Suprapubic skin (tissue), 4 donors: ENCODE data around the gene CSMD2. TPM values are rescaled to one million over a fixed set of nuclear protein-coding genes. Genes with fewer than 3 reads are reported as not detected.

ENCODE experiments used
- DNase-seq, 2 donors: peaks; one replicate each; pipeline ENCODE4 v3.0.0-alpha.2; 2019; ENCODE audit warnings: low spot score in 2 of 2
- H3K27ac ChIP-seq: fragments of 200-600 bp; sonication (generic); one replicate; pipeline ENCODE4 v1.5.1; 2019
- H3K27me3 ChIP-seq: fragments of 200-600 bp; sonication (generic); one replicate; pipeline ENCODE4 v1.5.1; 2019
- H3K36me3 ChIP-seq: fragments of 200-600 bp; sonication (generic); one replicate; pipeline ENCODE4 v1.5.1; 2019
- H3K4me1 ChIP-seq: fragments of 200-600 bp; sonication (generic); one replicate; pipeline ENCODE4 v1.5.1; 2019
- H3K4me3 ChIP-seq: fragments of 200-600 bp; sonication (generic); one replicate; pipeline ENCODE4 v1.5.1; 2019; ENCODE audit warnings: mild to moderate bottlenecking
- H3K9me3 ChIP-seq: fragments of 200-600 bp; sonication (generic); one replicate; pipeline ENCODE4 v1.5.1; 2019
- EP300 ChIP-seq: sonication (generic); formaldehyde crosslinking; IDR thresholded peaks from one replicate; pipeline ENCODE4 v1.6.1; 2017; ENCODE audit warnings: antibody characterized with exemption
- POLR2A ChIP-seq, 2 donors: fragments of 450-650 bp; IDR thresholded peaks; one replicate each; pipeline ENCODE4 v1.6.1; 2017; ENCODE audit warnings: antibody characterized with exemption in 2 of 2, mild to moderate bottlenecking in 2 of 2, moderate library complexity in 2 of 2
- POLR2AphosphoS5 ChIP-seq, 3 donors: sonication (generic); formaldehyde crosslinking; IDR thresholded peaks; one replicate each; pipeline ENCODE4 v1.6.1; 2017; ENCODE audit warnings: antibody characterized with exemption in 3 of 3
- WGBS: methylation state at CpG from one replicate; pipeline ENCODE4 v1.1.5; 2018; 5-methylcytosine and 5-hydroxymethylcytosine counted together
- total RNA-seq, 4 donors: library from RNA; depleted of rRNA; stranded (reverse); fragments of >200 nt; gene quantifications; one replicate each; pipeline ENCODE4 v1.1.0, GENCODE V29; 2016
- TF ChIP-seq, protein P1 (sequence below), 2 donors: fragments of 200-600 bp in 1 of 2; fragments of 450-650 bp in 1 of 2; sonication (generic) in 1 of 2; IDR thresholded peaks; one replicate each; pipeline ENCODE4 v1.5.1; 2016 to 2019; ENCODE audit warnings: antibody characterized with exemption in 2 of 2, mild to moderate bottlenecking in 1 of 2, moderate library complexity in 1 of 2

CSMD2 gene
- total RNA-seq, 4 donors from 2014 or later, result 0.08 to 0.55 (median 0.13) TPM

DNA sequence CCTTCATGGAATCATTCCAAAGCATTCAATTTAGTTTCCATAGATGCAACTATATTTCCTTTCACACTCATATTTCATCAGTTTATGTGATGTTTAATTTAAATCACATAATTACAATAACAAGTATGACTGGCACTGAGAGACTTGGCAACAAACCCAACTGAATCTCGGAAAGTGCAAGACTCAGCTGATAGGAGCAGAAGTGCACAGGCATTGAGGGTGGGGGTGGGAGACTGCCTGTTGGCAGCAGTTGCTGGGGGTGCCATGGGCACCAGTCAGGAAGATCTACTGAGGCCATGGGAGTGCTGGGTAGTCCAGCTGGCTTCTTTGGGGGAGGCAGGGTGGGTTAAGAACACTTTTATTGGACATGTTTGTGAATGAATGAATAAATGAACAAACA is 311.6 kb downstream of the CSMD2 start:
- TF ChIP-seq POLR2A (IDR thresholded peaks at IDR 0.05), result no peak
- TF ChIP-seq, protein P1, sequence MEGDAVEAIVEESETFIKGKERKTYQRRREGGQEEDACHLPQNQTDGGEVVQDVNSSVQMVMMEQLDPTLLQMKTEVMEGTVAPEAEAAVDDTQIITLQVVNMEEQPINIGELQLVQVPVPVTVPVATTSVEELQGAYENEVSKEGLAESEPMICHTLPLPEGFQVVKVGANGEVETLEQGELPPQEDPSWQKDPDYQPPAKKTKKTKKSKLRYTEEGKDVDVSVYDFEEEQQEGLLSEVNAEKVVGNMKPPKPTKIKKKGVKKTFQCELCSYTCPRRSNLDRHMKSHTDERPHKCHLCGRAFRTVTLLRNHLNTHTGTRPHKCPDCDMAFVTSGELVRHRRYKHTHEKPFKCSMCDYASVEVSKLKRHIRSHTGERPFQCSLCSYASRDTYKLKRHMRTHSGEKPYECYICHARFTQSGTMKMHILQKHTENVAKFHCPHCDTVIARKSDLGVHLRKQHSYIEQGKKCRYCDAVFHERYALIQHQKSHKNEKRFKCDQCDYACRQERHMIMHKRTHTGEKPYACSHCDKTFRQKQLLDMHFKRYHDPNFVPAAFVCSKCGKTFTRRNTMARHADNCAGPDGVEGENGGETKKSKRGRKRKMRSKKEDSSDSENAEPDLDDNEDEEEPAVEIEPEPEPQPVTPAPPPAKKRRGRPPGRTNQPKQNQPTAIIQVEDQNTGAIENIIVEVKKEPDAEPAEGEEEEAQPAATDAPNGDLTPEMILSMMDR (IDR thresholded peaks at IDR 0.05), result no peak
- TF ChIP-seq EP300, result no peak
- no peak for TF ChIP-seq POLR2AphosphoS5 (IDR thresholded peaks at IDR 0.05)
- Histone ChIP-seq H3K4me3 (no peak overlapping the region), H3K4me1 (no peaks in the 10 kb centered on the region), H3K9me3 (no peaks in the 10 kb centered on the region), H3K27me3 (peaks cover 17% of the 10 kb centered on the region), H3K36me3 (no peaks in the 10 kb centered on the region), H3K27ac (no peak overlapping the region)
- DNase-seq, result no peak
- 30% methylated on average over 1 of the region's 1 CpG for WGBS

DNA sequence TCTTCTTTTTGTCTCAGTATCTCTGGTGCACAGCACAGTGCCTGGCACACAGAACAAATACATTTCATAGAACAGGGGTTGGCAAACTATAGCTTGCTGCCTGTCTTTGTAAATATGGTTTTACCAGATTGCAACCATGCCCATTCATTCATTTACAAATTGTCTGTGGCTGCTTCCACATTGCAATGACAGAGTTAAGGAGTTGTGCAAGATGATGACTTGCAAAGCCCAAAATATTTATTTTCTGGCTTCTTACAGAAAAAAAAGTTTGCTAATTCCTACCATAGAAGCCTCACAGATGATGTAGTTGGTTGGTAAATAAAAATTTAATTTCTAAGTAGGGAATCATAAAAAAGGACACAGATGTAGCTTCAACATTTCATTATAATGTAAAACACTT is 312.3 kb downstream of the CSMD2 start:
- H3K36me3 ChIP-seq, result no peaks in the 10 kb centered on the region
- DNase-seq, result no peak
- peaks cover 15% of the 10 kb centered on the region for H3K27me3 ChIP-seq
- H3K4me1 ChIP-seq, result no peaks in the 10 kb centered on the region
- H3K4me3 ChIP-seq, result no peak overlapping the region
- no peaks in the 10 kb centered on the region for H3K9me3 ChIP-seq
- no peak overlapping the region for H3K27ac ChIP-seq
- no peak for TF ChIP-seq POLR2A (IDR thresholded peaks at IDR 0.05)

DNA sequence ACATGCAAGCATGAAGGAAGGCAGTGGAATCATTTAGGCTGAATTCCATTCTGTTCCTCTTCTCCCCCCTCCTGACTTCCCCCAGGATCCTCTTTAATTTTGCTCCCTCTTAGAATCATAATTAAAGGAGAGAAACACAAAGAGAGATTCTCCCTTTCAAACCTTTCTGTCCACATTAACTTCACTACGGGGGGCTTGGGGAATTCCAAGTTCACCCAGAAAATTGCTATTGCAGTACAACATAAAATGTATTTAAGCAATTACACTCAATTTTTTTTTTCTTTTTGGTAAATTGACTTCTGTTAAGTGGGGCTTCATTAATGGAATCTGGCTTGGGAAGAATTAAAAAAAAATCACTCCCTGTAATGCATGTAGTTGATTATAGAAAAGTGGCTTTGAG is 314.5 kb downstream of the CSMD2 start:
- no peaks in the 10 kb centered on the region for H3K4me1 ChIP-seq
- H3K27ac ChIP-seq, result no peak overlapping the region
- no peaks in the 10 kb centered on the region for H3K36me3 ChIP-seq
- no peaks in the 10 kb centered on the region for H3K9me3 ChIP-seq
- no peak overlapping the region for H3K4me3 ChIP-seq
- no peak for DNase-seq
- peaks cover 8% of the 10 kb centered on the region for H3K27me3 ChIP-seq
- TF ChIP-seq, protein P1 (IDR thresholded peaks at IDR 0.05), result no peak
- TF ChIP-seq POLR2A (IDR thresholded peaks at IDR 0.05) (no peak), EP300 (no peak)
- 93% methylated on average over 1 of the region's 1 CpG for WGBS

DNA sequence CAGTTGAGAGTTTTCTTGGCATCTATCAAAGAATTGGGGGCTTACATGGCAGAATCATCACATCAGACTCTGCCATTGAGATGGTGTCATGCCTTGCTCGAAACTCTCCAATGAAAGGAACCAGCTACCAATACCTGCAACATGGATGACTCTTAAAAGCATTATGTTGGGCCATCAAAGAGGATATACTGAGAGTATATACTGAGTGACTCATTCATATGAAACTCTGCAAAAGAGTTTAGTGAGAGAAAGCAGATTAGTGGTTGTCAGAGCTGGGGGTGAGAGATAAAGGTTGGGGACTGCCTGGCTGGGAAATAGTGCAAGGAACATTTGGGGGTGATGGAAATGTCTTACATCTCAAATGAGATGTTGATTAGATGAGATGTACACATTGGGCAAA is 315.8 kb downstream of the CSMD2 start:
- 95% methylated on average over 1 of the region's 1 CpG for WGBS
- H3K27me3 ChIP-seq, result no peaks in the 10 kb centered on the region

DNA sequence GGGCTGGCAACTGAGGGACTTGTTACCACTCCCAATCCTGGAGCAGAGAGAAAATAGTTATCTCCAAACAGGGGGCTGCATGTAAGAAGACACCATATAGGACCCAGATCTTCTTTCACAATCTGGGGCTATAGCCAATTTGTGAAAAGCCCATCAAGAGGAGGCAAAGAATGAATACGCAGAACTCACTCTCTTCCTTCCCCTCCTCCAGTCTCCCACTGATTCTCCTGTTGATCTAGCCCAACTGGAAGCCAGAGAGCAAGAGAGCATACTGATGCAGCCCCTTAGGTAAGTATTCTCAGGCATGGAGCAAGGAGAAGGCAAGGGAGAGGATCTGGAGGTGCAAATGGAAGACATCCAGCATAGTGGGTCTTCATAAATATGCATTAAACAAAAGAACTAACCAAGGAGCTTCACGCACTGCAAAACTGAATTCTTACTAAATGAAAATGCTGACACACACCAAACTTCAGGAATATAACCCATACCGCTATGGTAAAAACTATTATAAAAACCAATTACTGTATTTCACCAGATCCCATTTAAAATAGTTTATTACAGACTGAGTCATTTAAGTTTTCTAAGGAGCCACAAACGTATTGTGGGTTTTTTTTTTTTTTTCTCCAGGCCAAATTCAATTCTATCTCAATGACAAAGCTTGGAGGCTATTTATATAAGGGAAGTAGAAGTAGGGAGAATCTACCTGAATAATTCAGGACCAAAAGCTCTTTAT is 316.7 kb downstream of the CSMD2 start:
- H3K27ac ChIP-seq, result no peak overlapping the region
- no peak overlapping the region for H3K4me3 ChIP-seq
- no peaks in the 10 kb centered on the region for H3K27me3 ChIP-seq
- no peak for DNase-seq
- 72% methylated on average over 4 of the region's 4 CpGs for WGBS
- H3K36me3 ChIP-seq, result no peaks in the 10 kb centered on the region
- H3K9me3 ChIP-seq, result no peaks in the 10 kb centered on the region
- no peaks in the 10 kb centered on the region for H3K4me1 ChIP-seq
- no peak for TF ChIP-seq POLR2AphosphoS5 (IDR thresholded peaks at IDR 0.05)
- TF ChIP-seq EP300, result no peak
- TF ChIP-seq POLR2A (IDR thresholded peaks at IDR 0.05), result no peak
- TF ChIP-seq, protein P1 (IDR thresholded peaks at IDR 0.05), result no peak

More for the DNA sequence above, 315.8 kb downstream of the CSMD2 start:
- Histone ChIP-seq H3K9me3 (no peaks in the 10 kb centered on the region), H3K27ac (no peak overlapping the region), H3K4me3 (no peak overlapping the region), H3K4me1 (no peaks in the 10 kb centered on the region), H3K36me3 (no peaks in the 10 kb centered on the region)
- no peak for DNase-seq
- TF ChIP-seq EP300, result no peak
- TF ChIP-seq, protein P1 (IDR thresholded peaks at IDR 0.05), result no peak
- no peak for TF ChIP-seq POLR2A (IDR thresholded peaks at IDR 0.05)
- no peak for TF ChIP-seq POLR2AphosphoS5 (IDR thresholded peaks at IDR 0.05)

DNA sequence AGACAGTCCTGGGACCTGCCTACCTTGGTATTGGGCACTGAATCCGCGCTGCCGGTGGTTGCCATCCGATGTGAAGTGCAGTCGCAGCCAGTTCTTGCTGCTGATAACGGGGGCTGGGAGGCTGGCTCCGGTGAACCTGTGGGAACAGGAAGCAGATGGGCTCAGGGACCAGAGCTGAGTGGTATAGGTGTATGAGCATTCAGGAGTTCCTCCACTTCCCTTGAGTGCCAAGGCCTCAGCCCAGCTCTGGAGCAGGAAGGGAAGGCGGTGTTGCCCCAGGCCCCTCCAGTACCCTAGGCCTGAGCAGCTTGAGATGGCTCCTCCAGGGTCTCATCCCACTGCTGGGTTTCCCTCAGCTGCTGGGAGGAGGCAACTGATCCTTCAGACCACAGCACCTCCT is 318.2 kb downstream of the CSMD2 start:
- no peak for TF ChIP-seq POLR2AphosphoS5 (IDR thresholded peaks at IDR 0.05)
- TF ChIP-seq, protein P1 (IDR thresholded peaks at IDR 0.05), result no peak
- TF ChIP-seq EP300, result no peak
- TF ChIP-seq POLR2A (IDR thresholded peaks at IDR 0.05), result no peak
- peak in 1 of 2 donors; percentile 73 for DNase-seq
- no peak overlapping the region for H3K4me3 ChIP-seq
- 93% methylated on average over 8 of the region's 8 CpGs for WGBS
- H3K9me3 ChIP-seq, result no peaks in the 10 kb centered on the region
- H3K27me3 ChIP-seq, result no peaks in the 10 kb centered on the region
- no peak overlapping the region for H3K27ac ChIP-seq
- no peaks in the 10 kb centered on the region for H3K4me1 ChIP-seq
- H3K36me3 ChIP-seq, result no peaks in the 10 kb centered on the region
